ENCODE results near the gene TAS2R38.

The TAS2R38 gene

DNA sequence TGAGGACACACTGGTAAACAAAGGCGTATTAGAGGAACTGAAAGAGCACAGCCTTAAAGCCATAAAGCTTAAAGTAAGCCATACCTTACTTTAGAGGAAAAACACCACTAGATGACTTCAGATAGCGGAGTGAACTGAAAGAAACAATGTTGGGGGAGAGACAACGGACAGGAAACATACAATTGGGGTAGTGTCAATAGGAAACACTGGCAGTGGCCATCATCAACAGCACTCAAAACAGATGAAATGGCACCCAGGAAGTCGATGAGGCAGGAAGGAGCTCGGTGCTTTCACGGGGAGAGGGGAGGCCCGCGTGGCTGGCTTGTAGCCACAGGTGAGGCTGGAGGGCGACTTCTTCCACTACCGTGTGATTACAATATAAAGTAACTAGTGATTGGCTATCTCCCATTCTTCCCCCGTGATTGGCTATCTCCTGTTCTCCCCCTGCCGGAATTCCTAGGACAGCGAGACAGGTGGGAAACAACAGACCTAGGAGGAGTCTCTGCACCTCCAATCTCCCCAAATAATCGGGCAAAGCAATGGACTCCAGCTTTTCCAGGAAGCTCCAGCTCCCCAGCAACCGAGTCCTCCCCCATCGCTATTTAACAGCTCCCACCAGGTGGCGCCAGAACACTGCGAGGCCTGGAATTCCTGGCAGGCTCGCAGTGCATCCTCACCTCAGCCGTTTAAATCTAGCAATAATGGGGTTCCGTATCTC, 2.4 kb upstream of the TAS2R38 start:
- peak; percentile 84 to 93 (median 92) for DNase-seq

DNA sequence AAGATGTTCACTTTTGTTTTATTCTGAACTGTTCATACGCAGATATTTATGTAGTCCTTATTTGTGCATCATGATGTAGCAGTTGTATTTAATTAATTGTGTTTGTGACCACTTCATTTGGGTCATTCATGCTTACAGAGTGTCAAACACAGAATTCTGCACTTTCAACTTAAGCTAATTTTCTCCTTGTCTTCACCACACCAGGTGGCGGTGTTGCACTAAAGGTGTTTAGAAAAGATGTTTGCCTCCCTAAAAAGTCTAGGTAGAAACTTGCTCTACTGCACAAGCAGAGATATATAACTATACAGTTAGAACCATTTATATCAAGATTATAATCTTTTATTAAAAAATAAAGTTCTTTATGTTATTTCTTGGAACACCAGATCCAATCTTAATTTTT, 1.3 kb upstream of the TAS2R38 start:
- DNase-seq: no peak

DNA sequence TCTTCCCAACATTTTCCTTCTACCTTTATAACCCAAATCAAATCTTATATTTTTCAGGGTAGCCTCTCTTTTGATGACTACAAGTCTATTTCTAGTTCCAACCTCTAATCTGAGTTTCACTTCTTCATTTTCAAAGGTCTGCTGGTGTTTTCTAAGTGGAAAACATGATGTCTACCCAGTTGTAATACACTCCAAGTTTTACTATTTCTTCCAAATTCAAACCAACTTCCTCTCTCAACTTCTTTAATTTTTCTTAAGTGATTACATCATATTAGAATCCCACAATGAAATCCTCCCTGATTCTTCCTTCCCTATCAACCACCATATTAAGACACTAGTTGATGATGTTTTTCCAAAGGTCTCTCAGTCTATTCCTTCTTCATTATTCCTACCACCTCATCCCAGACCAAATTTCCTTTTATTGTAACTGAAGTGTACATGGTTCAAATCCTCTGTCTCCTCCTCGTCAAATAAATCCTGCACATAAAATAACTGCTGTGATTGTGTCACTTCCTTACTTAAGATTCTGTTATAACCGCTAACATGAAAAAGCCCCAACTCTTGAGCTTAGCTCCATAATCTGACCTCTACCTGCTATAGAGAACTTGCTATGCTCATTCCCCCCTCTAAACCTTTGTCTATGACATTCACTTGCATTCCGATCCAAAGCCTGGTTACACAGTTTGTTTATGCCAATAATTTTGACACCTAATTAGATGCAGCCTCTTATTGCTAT, 12.7 kb downstream of the TAS2R38 start:
- peak; percentile 40 to 94 (median 67) for DNase-seq

DNA sequence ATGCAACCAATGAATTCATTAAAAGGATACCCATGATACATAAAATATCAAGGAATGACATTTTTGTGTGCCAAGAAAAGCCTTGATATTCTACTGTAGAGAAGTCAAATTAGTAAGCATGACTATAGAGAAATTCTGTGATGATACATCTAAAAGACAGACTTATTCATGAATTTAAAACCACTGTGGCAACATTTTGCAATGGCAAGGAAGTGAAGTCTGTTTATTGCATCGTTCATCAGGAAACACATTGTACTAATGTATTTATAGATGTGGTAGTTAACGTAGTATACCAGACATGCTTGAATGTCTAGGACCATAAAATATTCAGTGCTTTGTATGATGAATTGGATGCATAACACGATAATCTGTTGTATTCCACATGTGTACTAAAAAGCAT, 17.5 kb downstream of the TAS2R38 start:
- DNase-seq: peak; percentile 25 to 92 (median 77)

DNA sequence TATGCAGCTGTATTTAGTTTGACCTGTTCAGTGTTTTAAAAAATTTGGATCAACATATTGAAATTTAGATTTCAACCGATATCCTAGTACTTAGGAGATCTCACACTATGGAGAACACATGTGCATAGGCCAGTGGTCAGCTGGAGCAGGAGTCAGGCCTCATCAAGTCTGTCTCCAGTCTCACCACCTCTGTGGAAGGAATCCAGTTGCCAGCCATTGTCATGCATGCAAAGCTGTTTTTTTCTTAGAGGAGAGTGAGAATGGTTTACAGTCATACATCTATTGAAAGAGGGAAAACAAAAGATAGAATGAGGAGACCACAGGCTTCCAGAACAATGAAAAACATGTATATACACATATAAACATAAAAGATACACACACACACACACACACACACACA, 19.2 kb downstream of the TAS2R38 start:
- no peak for DNase-seq

DNA sequence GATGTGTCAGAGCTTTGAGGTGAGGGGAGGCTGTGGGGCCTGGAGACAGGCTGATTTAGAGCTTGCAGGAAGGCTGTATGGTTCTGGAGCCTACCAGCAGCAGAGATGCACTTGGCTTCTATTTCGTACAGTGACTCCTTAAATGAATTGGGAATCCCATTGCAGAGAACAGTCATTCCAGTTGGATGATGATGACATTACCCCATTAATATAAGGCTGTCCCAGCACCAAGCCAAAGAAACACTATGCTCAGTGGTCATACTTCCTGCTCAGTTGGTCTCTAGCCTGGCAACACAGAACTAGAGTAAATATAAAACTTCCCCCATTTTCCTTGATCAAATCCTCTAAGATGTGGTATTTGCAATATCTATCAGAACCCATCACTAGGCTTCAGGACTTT, 21.1 kb downstream of the TAS2R38 start:
- DNase-seq: peak in 2 of 4 experiments; percentile 34 to 43

DNA sequence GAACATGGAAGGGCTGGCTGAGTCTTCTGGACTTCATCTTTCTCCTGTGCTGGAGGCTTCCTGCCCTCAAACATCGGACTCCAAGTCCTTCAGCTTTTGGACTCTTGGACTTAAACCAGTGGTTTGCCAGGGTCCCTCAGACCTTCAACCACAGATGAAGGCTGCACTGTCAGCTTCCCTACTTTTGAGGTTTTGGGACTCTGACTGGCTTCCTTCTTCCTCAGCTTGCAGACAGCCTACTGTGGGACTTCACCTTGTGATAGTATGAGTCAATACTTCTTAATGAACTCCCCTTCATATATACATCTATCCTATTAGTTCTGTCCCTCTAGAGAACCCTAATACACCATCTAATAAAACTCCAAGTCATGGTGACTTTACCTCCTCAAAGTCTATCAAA, 22.8 kb downstream of the TAS2R38 start:
- DNase-seq: peak; percentile 49 to 73 (median 70)

DNA sequence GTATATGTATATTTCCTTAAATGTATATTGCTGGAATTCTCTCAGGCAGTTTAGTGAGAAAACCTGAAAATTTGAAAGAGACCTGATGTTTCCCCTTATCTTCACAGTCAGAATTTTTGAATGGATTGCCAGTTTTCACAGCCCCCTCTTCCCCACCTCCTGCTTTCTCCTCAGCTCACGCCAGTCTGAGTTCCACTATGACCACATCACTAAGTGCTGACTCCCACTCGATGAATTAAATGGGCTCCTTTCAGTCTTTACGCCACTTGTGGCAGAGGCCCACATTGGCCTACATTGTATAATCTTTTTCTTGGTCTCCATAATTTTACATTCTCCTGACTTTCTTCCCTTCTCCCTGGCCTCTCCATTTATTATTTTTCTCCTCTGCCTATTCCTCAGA, 23.7 kb downstream of the TAS2R38 start:
- DNase-seq: peak in 1 of 4 experiments; percentile 33

DNA sequence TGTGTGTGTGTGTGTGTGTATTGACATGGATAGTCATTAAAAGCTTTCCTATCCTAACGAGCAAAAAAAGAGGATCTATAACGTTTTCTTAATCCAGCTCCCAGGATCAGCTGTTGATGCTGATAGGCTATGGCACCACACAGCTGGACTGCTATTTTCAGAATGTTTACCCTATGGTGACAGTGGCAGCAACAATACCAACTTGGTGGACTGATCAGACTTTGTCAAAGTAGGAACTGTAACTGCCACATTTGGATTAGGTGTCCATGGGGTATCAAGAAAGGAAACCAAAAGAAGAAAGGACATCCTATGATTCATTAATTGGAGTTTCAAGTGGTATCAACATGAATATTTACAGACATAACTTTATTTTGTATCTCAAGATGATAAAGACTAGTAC, 24.1 kb downstream of the TAS2R38 start:
- peak in 3 of 4 experiments; percentile 31 to 40 (median 38) for DNase-seq

DNA sequence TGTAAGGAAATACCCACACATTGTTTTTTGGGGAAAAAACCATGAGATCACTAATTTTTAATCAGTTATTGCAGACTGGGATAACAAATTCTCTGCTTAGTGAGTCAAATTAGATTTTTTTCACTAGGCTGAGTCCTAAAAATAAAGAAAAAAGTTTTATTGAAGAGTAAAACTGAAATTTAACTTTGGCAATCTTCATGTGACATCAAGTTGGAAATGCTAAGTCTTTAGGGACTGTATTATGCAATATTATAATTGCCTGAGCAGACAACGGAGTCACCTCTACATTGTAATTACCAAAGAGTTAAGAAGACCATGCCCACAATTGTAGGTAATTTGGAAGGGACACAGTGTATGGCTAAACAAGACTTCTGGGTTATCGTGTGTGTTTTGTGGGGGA, 24.6 kb downstream of the TAS2R38 start:
- DNase-seq: peak in 1 of 4 experiments; percentile 7

DNA sequence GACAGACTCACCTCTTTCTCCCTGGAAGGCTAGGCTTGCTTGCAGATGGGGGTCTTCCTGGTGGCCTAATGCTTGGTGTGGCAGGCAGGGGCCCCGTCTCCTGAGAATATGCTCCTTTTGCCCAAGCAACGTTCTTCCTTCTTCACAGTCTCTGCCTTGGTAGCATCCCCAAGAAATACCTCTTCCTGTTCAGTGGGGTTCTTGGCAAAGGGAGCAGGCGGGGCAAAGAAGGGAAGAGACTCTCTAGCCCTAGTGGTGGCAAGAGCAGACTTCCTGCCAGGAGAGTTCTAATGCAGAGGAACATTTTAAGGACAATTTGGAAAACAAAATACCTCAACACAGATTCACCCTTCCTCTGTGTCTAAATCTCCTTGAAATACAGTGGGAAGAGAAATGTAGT, 26.8 kb downstream of the TAS2R38 start, which contains the start of gene CLEC5A:
TSS of gene CLEC5A (minus strand) at position 179 of the 400 bp plus-strand sequence. CDS start 682 bp downstream, outside the sequence.
- peak in 3 of 4 experiments; percentile 59 to 73 (median 66) for DNase-seq

DNA sequence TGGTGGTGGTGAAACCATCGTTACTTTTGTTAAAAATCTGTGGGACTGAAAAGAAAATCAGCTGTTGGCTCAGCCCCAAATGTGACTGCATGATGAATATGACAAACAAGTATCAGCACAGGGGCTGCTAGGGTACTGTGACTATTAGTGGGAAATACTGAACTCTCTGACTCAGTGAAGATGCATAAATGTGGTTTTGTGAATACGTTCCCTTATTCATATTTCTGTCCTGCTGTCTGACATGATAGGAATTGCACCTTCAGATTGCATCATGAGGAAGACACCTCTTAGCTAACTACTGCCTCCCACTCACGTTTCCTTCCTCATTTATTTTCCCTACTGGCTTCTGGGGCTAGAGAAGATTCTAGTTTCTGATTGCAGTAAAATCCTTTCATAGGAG, 28.2 kb downstream of the TAS2R38 start:
- DNase-seq: peak; percentile 74 to 96 (median 84)

DNA sequence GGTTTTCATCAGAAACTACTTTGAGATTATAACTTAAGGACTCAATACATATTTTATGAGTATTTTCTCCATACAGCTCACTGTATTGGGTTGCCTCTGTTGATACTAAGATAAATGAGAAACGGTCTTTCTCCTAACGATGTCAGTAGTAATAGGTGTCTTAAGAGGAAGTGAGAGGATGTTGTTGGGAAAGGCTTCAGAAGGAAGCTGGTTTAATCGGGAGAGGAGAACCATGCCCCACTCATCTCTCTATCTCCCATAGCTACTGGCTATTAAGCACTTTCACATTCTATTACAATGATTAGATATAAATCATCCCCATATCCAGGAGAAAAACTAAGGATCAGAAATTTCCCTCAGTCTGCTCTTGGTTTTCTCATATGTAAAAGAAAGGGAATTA, 28.8 kb downstream of the TAS2R38 start:
- DNase-seq: peak in 3 of 4 experiments; percentile 46 to 61 (median 59)

DNA sequence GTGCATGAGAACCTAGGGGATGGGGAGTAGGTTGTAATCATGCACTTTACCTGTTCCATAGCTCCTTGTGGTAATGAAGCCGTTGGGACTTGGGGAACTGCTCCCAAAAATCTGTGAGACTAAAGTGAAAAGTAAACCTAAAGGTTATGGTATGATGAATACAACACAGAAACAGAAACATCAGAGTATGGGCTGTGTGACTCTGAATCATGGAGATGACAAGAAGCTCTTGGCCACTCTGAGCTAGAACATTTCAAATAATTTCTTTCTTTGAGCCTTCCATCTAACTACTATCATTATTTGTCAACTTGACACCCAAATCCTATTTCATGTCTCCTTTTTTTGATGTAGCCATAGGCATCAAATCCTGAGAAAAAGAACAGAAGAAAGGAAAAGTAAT, 29.7 kb downstream of the TAS2R38 start:
- peak in 1 of 4 experiments; percentile 6 for DNase-seq

DNA sequence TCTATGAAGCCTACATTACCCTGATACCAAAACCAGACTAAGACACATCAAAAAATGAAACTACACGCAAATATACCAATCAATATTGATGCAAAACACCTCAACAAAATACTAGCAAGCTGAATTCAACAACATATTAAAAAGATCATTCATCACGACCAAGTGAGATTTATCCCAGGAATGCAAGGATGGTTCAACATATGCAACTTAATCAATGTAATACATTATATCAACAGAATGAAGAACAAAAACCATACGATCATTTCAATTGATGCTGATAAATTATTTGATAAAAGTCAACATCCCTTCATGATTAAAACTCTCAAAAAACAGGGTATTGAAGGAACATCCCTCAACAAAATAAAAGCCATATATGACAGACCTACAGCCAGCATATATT, 32.5 kb downstream of the TAS2R38 start:
- peak in 1 of 4 experiments; percentile 9 for DNase-seq

DNA sequence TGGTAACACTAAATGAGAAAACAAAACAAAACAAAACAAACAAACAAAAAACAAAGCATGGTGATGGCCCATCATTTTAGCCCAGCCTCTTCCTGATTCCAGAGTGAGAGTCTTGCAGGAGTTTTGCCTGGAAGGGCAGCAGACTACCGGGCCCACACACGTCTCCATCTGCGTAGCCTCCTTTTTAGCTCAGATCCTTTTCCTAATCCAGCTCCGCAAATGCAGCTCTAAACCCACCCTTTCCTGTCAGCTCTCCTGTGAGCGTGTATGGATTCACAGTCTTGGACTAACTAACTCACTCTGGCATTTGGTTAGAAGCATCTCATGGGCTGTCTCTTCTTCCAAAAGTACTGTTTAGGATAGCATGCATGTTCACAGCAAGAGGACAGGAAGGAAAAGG, 43.4 kb downstream of the TAS2R38 start:
- DNase-seq: no peak

DNA sequence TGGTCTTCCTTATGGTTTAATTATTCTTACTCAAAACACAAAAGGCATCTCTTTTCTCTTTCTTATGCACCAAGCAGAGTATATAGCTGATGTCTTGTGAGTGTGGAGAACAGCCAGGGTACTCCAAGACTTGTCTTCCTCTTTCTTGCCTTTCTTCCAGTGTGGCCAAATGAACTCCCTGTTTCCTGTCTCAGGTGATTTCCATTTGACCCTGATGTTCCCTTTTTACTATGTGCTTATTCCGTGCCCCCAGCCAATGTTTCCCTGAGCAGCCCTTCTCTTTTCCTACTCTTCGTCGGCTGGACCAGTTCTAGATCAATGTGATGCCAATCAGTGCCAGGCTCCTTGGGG, 44.8 kb downstream of the TAS2R38 start:
- DNase-seq: peak in 1 of 4 experiments; percentile 5

DNA sequence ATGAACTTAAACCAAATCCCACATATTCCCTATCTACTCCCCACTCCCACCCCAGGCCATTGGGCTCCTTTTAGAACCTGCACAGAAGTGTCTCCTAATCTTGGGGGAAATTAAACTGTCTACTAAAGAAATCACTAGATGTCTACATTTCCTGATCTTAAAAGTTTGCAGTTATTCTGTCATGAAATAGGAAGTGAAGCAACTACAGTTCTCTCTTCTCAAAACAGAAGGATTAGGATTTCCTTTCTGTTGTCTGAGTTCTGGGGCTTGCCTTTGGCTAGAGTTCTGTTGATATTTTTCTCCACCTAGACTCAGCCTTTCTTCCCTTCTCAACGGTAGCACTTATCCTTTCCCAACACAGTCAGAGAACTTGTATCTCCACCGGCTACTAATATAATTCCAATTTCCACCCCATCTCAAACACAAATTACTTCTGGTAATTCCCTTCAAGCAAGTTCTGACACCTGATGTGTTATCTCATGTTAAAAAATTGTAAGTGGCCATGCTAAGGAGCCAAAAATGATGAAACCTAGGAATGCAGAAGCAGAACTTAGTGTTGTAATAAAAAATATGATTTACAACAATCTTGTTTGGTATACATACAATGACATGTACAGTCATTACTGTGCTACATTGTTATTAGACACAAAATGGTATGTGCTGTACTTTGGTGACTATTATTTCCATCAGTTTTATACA, 45.3 kb downstream of the TAS2R38 start:
- peak in 2 of 4 experiments; percentile 40 to 62 for DNase-seq
